ENCODE results near the gene ZNF415. TPM values are rescaled to one million over a fixed set of nuclear protein-coding genes. Genes with fewer than 3 reads are reported as not detected.

ZNF415 gene
- 0.49 TPM for total RNA-seq
- polyA plus RNA-seq = 1 to 10 TPM in 2 of 4 donors, not detected in 2; 1.1 to 3.4 TPM

DNA sequence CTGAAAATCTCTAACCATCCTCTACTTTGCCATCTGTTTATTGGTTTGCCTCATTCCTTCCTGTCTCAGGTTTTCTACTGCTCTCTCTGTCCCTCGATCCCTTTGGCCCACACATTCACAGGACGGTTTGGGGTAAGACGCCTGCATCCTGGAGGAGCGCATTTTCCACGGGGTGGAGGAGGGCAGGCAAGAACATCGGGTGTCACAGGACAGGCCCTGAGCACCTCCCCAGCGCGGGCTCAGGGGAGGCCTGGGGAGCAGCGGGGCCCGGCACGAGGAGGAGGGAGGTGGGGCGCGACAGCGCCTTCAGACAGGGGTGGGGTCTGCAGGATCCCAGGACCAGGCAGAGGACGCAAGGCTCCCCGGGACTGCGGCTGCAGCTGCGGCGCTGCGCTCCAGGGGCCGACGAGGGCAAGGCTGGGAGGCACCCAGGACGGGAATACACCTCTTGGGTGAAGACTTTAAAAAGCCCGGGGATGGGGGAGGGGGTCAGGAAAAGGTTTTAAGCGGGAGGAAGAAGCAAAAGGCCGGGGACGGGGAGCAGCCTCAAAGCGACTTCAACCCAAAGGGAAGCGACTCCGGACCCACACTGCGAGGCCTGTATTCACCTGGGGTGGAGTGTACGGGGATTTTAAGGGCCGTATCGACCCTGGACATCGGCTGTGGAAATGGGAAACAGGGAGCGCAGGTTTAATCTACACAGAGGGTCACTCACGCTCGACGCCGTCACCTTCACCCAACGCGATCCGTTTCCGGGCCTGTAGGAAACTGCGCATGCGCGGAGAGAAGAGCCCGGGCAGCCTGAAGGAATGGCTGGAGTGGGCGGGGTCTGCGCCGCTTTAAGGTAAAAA, at the start of gene ZNF415:
TSS of gene ZNF415 (minus strand) at position 770 of the 851 bp plus-strand sequence. CDS start 10,234 bp downstream, outside the sequence.
- Histone ChIP-seq H3K27me3 (ENCODE audit: control insufficient read depth, insufficient read depth, low read length) (no peaks in the 10 kb centered on the region), H3K36me3 (ENCODE audit: control insufficient read depth, insufficient read depth, low read length) (no peaks in the 10 kb centered on the region), H3K4me3 (ENCODE audit: low read depth, low read length) (peak within 1 kb of the TSS; percentile 43), H3K4me1 (ENCODE audit: control insufficient read depth, insufficient read depth, low read length, poor library complexity, severe bottlenecking) (no peaks in the 10 kb centered on the region), H3K9me3 (ENCODE audit: control insufficient read depth in 2 of 2, low read length in 2 of 2) (peaks cover 33 to 38% of the 10 kb centered on the region in 2 experiments), H3K27ac (ENCODE audit: insufficient read depth, low read length, poor library complexity, severe bottlenecking) (no peak within 1 kb of the TSS)
- no peak for ATAC-seq (ENCODE audit: low read depth in 2 of 2)
- H3K36me3 Mint-ChIP-seq = peaks cover 22% of the 10 kb centered on the region
- H3K9me3 Mint-ChIP-seq = peaks cover 4 to 47% (median 17%) of the 10 kb centered on the region in 7 donors
- H3K4me3 Mint-ChIP-seq = peak within 1 kb of the TSS; percentile 58 to 89 (median 80)
- peak within 1 kb of the TSS in 2 of 3 donors; percentile 39 to 59 for H3K27ac Mint-ChIP-seq
- H3K27me3 Mint-ChIP-seq = no peaks in the 10 kb centered on the region
- DNase-seq = peak in 2 of 3 donors; percentile 24 to 26
- H3K4me1 Mint-ChIP-seq = peaks cover 0 to 26% (median 2%) of the 10 kb centered on the region in 4 donors

DNA sequence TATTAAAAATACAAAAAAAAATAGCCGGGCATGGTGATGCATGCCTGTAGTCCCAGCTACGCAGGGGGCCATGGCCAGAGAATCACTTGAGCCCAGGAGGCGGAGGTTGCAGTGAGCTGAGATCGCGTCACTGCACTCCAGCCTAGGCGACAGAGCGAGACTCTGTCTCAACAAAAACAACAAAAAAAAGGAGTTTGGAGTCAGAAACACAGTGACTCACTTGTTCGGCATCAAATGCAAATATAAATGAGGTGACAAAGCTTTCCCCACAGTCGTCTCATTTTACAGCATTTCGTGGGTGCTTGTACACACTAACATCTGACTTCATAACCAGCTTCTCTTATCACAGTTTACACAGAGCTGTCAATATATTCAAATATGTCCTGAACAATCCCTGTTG, 49.5 kb upstream of the ZNF415 start:
- H3K4me1 Mint-ChIP-seq = peaks cover 0 to 3% (median 0%) of the 10 kb centered on the region in 4 donors
- peaks cover 11 to 30% of the 10 kb centered on the region in 2 experiments for H3K9me3 ChIP-seq (ENCODE audit: control insufficient read depth in 2 of 2, low read length in 2 of 2)
- H3K9me3 Mint-ChIP-seq = peaks cover 3 to 30% (median 13%) of the 10 kb centered on the region in 7 donors

GRCh38 chr19:53177986-53178385, 45.3 kb upstream of the ZNF415 start:
- Histone ChIP-seq H3K4me3 (ENCODE audit: low read depth, low read length) (no peak overlapping the region), H3K9me3 (ENCODE audit: control insufficient read depth in 2 of 2, low read length in 2 of 2) (peaks cover 28 to 54% of the 10 kb centered on the region in 2 experiments), H3K27me3 (ENCODE audit: control insufficient read depth, insufficient read depth, low read length) (no peaks in the 10 kb centered on the region), H3K27ac (ENCODE audit: insufficient read depth, low read length, poor library complexity, severe bottlenecking) (no peak overlapping the region), H3K4me1 (ENCODE audit: control insufficient read depth, insufficient read depth, low read length, poor library complexity, severe bottlenecking) (no peaks in the 10 kb centered on the region), H3K36me3 (ENCODE audit: control insufficient read depth, insufficient read depth, low read length) (peaks cover 12% of the 10 kb centered on the region)
- DNase-seq (no peak), ATAC-seq (ENCODE audit: low read depth in 2 of 2) (no peak)
- Mint-ChIP-seq H3K4me1 (no peaks in the 10 kb centered on the region), H3K4me3 (no peak overlapping the region), H3K27ac (no peak overlapping the region), H3K27me3 (no peaks in the 10 kb centered on the region), H3K9me3 (peaks cover under 1 to 45% (median 22%) of the 10 kb centered on the region in 7 donors), H3K36me3 (peaks cover 31% of the 10 kb centered on the region)

More for the DNA sequence above, 49.5 kb upstream of the ZNF415 start:
- H3K36me3 ChIP-seq (ENCODE audit: control insufficient read depth, insufficient read depth, low read length) = peaks cover 14% of the 10 kb centered on the region
- H3K4me1 ChIP-seq (ENCODE audit: control insufficient read depth, insufficient read depth, low read length, poor library complexity, severe bottlenecking) = no peaks in the 10 kb centered on the region
- ATAC-seq (ENCODE audit: low read depth in 2 of 2) (no peak), DNase-seq (no peak)
- Mint-ChIP-seq H3K36me3 (peaks cover 35% of the 10 kb centered on the region), H3K4me3 (no peak overlapping the region), H3K27me3 (no peaks in the 10 kb centered on the region), H3K27ac (no peak overlapping the region)
- H3K27me3 ChIP-seq (ENCODE audit: control insufficient read depth, insufficient read depth, low read length) = no peaks in the 10 kb centered on the region
- no peak overlapping the region for H3K27ac ChIP-seq (ENCODE audit: insufficient read depth, low read length, poor library complexity, severe bottlenecking)
- no peak overlapping the region for H3K4me3 ChIP-seq (ENCODE audit: low read depth, low read length)

DNA sequence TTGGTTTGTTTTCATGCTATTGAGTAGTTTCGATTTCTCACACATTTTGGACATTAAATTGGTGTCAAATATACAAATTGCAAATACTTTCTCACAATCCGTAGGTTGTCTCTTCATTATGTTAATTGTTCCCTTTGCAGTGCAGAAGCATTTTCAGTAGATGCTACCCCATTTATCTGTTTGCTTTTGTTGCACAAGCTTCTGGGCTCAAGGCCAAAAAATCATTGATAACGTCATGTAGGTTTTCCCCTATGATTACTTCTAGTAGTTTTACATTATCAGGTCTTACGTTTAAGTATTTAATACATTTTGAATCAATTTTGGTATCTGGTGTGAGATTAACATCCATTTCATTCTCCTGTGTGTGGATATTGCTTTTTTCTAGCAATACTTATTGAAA, 40.2 kb upstream of the ZNF415 start:
- Histone ChIP-seq H3K4me1 (ENCODE audit: control insufficient read depth, insufficient read depth, low read length, poor library complexity, severe bottlenecking) (no peaks in the 10 kb centered on the region), H3K27ac (ENCODE audit: insufficient read depth, low read length, poor library complexity, severe bottlenecking) (no peak overlapping the region), H3K9me3 (ENCODE audit: control insufficient read depth in 2 of 2, low read length in 2 of 2) (peaks cover 43 to 51% of the 10 kb centered on the region in 2 experiments), H3K4me3 (ENCODE audit: low read depth, low read length) (no peak overlapping the region), H3K36me3 (ENCODE audit: control insufficient read depth, insufficient read depth, low read length) (no peaks in the 10 kb centered on the region), H3K27me3 (ENCODE audit: control insufficient read depth, insufficient read depth, low read length) (no peaks in the 10 kb centered on the region)
- H3K9me3 Mint-ChIP-seq = peaks cover 0 to 53% (median 29%) of the 10 kb centered on the region in 7 donors
- no peaks in the 10 kb centered on the region for H3K27me3 Mint-ChIP-seq
- no peak for ATAC-seq (ENCODE audit: low read depth in 2 of 2)
- no peak overlapping the region for H3K4me3 Mint-ChIP-seq
- peaks cover 28% of the 10 kb centered on the region for H3K36me3 Mint-ChIP-seq
- H3K4me1 Mint-ChIP-seq = no peaks in the 10 kb centered on the region
- H3K27ac Mint-ChIP-seq = no peak overlapping the region
- no peak for DNase-seq

- Histone ChIP-seq H3K27ac (ENCODE audit: insufficient read depth, low read length, poor library complexity, severe bottlenecking) (no peak overlapping the region), H3K4me3 (ENCODE audit: low read depth, low read length) (no peak overlapping the region), H3K9me3 (ENCODE audit: control insufficient read depth in 2 of 2, low read length in 2 of 2) (peaks cover 51 to 72% of the 10 kb centered on the region in 2 experiments), H3K4me1 (ENCODE audit: control insufficient read depth, insufficient read depth, low read length, poor library complexity, severe bottlenecking) (no peaks in the 10 kb centered on the region), H3K27me3 (ENCODE audit: control insufficient read depth, insufficient read depth, low read length) (no peaks in the 10 kb centered on the region), H3K36me3 (ENCODE audit: control insufficient read depth, insufficient read depth, low read length) (no peaks in the 10 kb centered on the region)
- H3K27me3 Mint-ChIP-seq = no peaks in the 10 kb centered on the region
- no peak for ATAC-seq (ENCODE audit: low read depth in 2 of 2)
- H3K27ac Mint-ChIP-seq = no peak overlapping the region
- no peaks in the 10 kb centered on the region for H3K4me1 Mint-ChIP-seq
- peaks cover 19% of the 10 kb centered on the region for H3K36me3 Mint-ChIP-seq
- DNase-seq = no peak
- no peak overlapping the region for H3K4me3 Mint-ChIP-seq
- peaks cover 0 to 72% (median 27%) of the 10 kb centered on the region in 7 donors for H3K9me3 Mint-ChIP-seq
Measured at GRCh38 chr19:53165691-53166091, 33.0 kb upstream of the ZNF415 start.

GRCh38 chr19:53161123-53161522, 28.4 kb upstream of the ZNF415 start:
- Mint-ChIP-seq H3K27ac (no peak overlapping the region), H3K27me3 (no peaks in the 10 kb centered on the region), H3K4me3 (no peak overlapping the region), H3K36me3 (peaks cover 25% of the 10 kb centered on the region), H3K4me1 (peaks cover 0 to 30% (median 9%) of the 10 kb centered on the region in 4 donors), H3K9me3 (peaks cover 0 to 60% (median 27%) of the 10 kb centered on the region in 7 donors)
- no peak overlapping the region for H3K27ac ChIP-seq (ENCODE audit: insufficient read depth, low read length, poor library complexity, severe bottlenecking)
- no peak for ATAC-seq (ENCODE audit: low read depth in 2 of 2)
- H3K4me1 ChIP-seq (ENCODE audit: control insufficient read depth, insufficient read depth, low read length, poor library complexity, severe bottlenecking) = peaks cover 16% of the 10 kb centered on the region
- no peaks in the 10 kb centered on the region for H3K27me3 ChIP-seq (ENCODE audit: control insufficient read depth, insufficient read depth, low read length)
- no peaks in the 10 kb centered on the region for H3K36me3 ChIP-seq (ENCODE audit: control insufficient read depth, insufficient read depth, low read length)
- no peak for DNase-seq
- no peak overlapping the region for H3K4me3 ChIP-seq (ENCODE audit: low read depth, low read length)
- peaks cover 38 to 63% of the 10 kb centered on the region in 2 experiments for H3K9me3 ChIP-seq (ENCODE audit: control insufficient read depth in 2 of 2, low read length in 2 of 2)

GRCh38 chr19:53160350-53160749, 27.6 kb upstream of the ZNF415 start:
- no peaks in the 10 kb centered on the region for H3K27me3 ChIP-seq (ENCODE audit: control insufficient read depth, insufficient read depth, low read length)
- no peaks in the 10 kb centered on the region for H3K36me3 ChIP-seq (ENCODE audit: control insufficient read depth, insufficient read depth, low read length)
- H3K27me3 Mint-ChIP-seq = no peaks in the 10 kb centered on the region
- ATAC-seq (ENCODE audit: low read depth in 2 of 2) (no peak), DNase-seq (no peak)
- H3K27ac ChIP-seq (ENCODE audit: insufficient read depth, low read length, poor library complexity, severe bottlenecking) = no peak overlapping the region
- peak overlapping the region in 1 of 4 donors; percentile 9 for H3K4me3 Mint-ChIP-seq
- H3K9me3 Mint-ChIP-seq = peaks cover 0 to 57% (median 22%) of the 10 kb centered on the region in 7 donors
- H3K36me3 Mint-ChIP-seq = peaks cover 21% of the 10 kb centered on the region
- H3K27ac Mint-ChIP-seq = no peak overlapping the region
- H3K4me3 ChIP-seq (ENCODE audit: low read depth, low read length) = no peak overlapping the region
- H3K4me1 Mint-ChIP-seq = peaks cover 0 to 32% (median 9%) of the 10 kb centered on the region in 4 donors
- peaks cover 32 to 59% of the 10 kb centered on the region in 2 experiments for H3K9me3 ChIP-seq (ENCODE audit: control insufficient read depth in 2 of 2, low read length in 2 of 2)
- peaks cover 16% of the 10 kb centered on the region for H3K4me1 ChIP-seq (ENCODE audit: control insufficient read depth, insufficient read depth, low read length, poor library complexity, severe bottlenecking)

Data from CD4-positive, CD25-positive, alpha-beta regulatory T cell (primary cell).